ENCODE results near the gene ACAD8. TPM values are rescaled to one million over a fixed set of nuclear protein-coding genes. Genes with fewer than 3 reads are reported as not detected.
A peak's percentile ranks its signal among the peaks of the same experiment; 100 is the strongest.

ACAD8 gene
- total RNA-seq, 2 donors from 2014 or later, result 39.4 to 46.1 TPM

GRCh38 chr11:134224710-134225664, 28.4 kb upstream of the ACAD8 start:
- intact Hi-C loops (cut with DNase I), result loop anchor here (10.0 kb wide), 1 partner anchor 110 kb away; the partner anchor contains the start of gene GLB1L2
- peak overlapping the region; percentile 91 to 92 for H3K27ac ChIP-seq
- peaks cover 11% of the 10 kb centered on the region for H3K4me1 ChIP-seq (replicated peaks)
- under 1% methylated on average over 74 of the region's 93 CpGs for WGBS
- no peaks in the 10 kb centered on the region for H3K36me3 ChIP-seq
- DNase-seq (ENCODE audit: low spot score), result peak; percentile 81
- TF ChIP-seq POLR2A (IDR thresholded peaks at IDR 0.05), result no peak
- peak; percentile 77 for TF ChIP-seq POLR2AphosphoS5 (IDR thresholded peaks at IDR 0.05)
- no peak for TF ChIP-seq CTCF (IDR thresholded peaks at IDR 0.05)
- peak overlapping the region; percentile 81 to 98 for H3K4me3 ChIP-seq
- no peaks in the 10 kb centered on the region for H3K9me3 ChIP-seq
- no peaks in the 10 kb centered on the region for H3K27me3 ChIP-seq (replicated peaks; ENCODE audit: insufficient read depth)

- no peak for DNase-seq (ENCODE audit: low spot score)
- Histone ChIP-seq H3K4me3 (peak overlapping the region in 1 of 2 donors; percentile 98), H3K27me3 (replicated peaks; ENCODE audit: insufficient read depth) (no peaks in the 10 kb centered on the region), H3K27ac (peak overlapping the region in 1 of 2 donors; percentile 12), H3K4me1 (replicated peaks) (peaks cover 11% of the 10 kb centered on the region), H3K36me3 (no peaks in the 10 kb centered on the region), H3K9me3 (no peaks in the 10 kb centered on the region)
- intact Hi-C loops (cut with DNase I), result loop anchor here (10.0 kb wide), 1 partner anchor 108 kb away; the partner anchor contains the start of gene GLB1L2
- TF ChIP-seq POLR2A (IDR thresholded peaks at IDR 0.05) (no peak), POLR2AphosphoS5 (IDR thresholded peaks at IDR 0.05) (no peak), CTCF (IDR thresholded peaks at IDR 0.05) (no peak)
- WGBS, result 92% methylated on average over 5 of the region's 5 CpGs
Observed at GRCh38 chr11:134226806-134227325, 26.5 kb upstream of the ACAD8 start.

DNA sequence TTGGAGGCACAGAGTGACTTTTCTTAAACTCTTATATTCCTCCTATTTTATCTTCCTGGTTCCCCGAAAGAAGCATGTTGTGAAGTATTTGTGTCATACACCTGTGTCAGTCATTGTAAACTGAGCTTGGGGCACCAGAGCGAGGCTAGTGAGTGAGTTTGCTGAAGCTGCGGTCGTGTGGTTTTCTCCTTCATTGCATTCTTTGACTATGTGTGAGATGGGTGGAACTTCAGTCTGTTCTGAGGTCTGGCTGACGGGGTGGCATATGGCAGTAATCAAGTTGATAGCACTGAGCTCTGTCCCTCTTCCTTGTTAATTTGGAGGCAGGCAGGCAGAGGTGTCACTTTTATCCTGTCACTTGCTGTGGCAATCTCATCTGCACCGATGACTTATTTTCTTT, 24.7 kb upstream of the ACAD8 start:
- intact Hi-C loops (cut with DNase I), result loop anchor here (10.0 kb wide), 1 partner anchor 106 kb away; the partner anchor contains the start of gene GLB1L2
- H3K27me3 ChIP-seq (replicated peaks; ENCODE audit: insufficient read depth), result no peaks in the 10 kb centered on the region
- no peaks in the 10 kb centered on the region for H3K36me3 ChIP-seq
- H3K4me3 ChIP-seq, result no peak overlapping the region
- WGBS, result 75% methylated on average over 6 of the region's 6 CpGs
- TF ChIP-seq CTCF (IDR thresholded peaks at IDR 0.05) (no peak), POLR2A (IDR thresholded peaks at IDR 0.05) (no peak), POLR2AphosphoS5 (IDR thresholded peaks at IDR 0.05) (no peak)
- H3K4me1 ChIP-seq (replicated peaks), result no peaks in the 10 kb centered on the region
- H3K27ac ChIP-seq, result no peak overlapping the region
- no peaks in the 10 kb centered on the region for H3K9me3 ChIP-seq
- DNase-seq (ENCODE audit: low spot score), result no peak

DNA sequence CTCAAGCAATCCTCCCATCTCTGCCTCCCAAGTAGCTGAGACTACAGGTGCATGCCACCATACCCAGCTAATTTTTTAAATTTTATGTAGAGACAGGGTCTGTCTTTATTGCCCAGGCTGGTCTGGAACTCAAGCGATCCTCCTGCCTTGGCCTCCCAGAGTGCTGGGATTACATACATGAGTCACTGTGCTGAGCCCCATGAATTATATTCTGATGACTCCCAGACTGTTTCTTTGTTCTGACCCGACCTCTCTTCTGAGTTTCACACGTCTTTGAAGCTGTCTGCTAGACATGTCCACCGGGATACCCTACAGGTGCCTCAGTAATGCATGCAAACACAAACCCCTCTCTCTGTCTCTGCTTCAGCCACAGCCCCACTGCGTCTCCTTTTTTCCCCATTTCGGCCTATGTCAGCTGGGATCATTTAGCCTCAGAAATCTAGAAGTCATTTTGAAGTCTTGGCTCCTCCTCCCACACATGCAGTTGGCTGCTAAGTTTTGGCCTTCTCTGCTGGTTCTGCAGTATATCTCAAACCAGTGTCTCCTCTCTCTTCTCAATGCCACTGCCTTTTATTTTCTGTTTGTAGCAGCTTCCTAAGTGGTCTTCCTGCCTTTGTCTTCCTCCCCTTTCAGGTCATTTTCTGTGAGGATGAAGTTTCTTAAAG, 24.1 kb upstream of the ACAD8 start:
- no peak for DNase-seq (ENCODE audit: low spot score)
- H3K27ac ChIP-seq, result no peak overlapping the region
- intact Hi-C loops (cut with DNase I), result loop anchor here (10.0 kb wide), 1 partner anchor 106 kb away; the partner anchor contains the start of gene GLB1L2
- no peak overlapping the region for H3K4me3 ChIP-seq
- no peaks in the 10 kb centered on the region for H3K27me3 ChIP-seq (replicated peaks; ENCODE audit: insufficient read depth)
- H3K9me3 ChIP-seq, result no peaks in the 10 kb centered on the region
- no peak for TF ChIP-seq POLR2AphosphoS5 (IDR thresholded peaks at IDR 0.05)
- no peak for TF ChIP-seq CTCF (IDR thresholded peaks at IDR 0.05)
- no peak for TF ChIP-seq POLR2A (IDR thresholded peaks at IDR 0.05)
- no peaks in the 10 kb centered on the region for H3K36me3 ChIP-seq
- no peaks in the 10 kb centered on the region for H3K4me1 ChIP-seq (replicated peaks)
- WGBS, result 87% methylated on average over 6 of the region's 6 CpGs
